Esophagus muscularis mucosa (tissue), 4 donors: ENCODE measurements around the gene RASD1. TPM values are rescaled to one million over a fixed set of nuclear protein-coding genes. Genes with fewer than 3 reads are reported as not detected.

Source experiments
- DNase-seq: peaks from one replicate; pipeline ENCODE4 v3.0.0-alpha.2; 2017; ENCODE audit errors: extremely low spot score
- H3K27ac ChIP-seq, 4 donors: fragments of 200-600 bp; sonication (generic); replicated peaks in 1 of 4; 1 replicate in 3 of 4; 2 replicates in 1 of 4; pipeline ENCODE4 v1.5.1; 2016 to 2019; ENCODE audit warnings: mild to moderate bottlenecking in 1 of 4
- H3K27me3 ChIP-seq, 4 donors: fragments of 200-600 bp; sonication (generic); one replicate each; pipeline versions ENCODE4 v1.5.1 to v1.6.0; 2016 to 2019
- H3K36me3 ChIP-seq, 4 donors: fragments of 200-600 bp; sonication (generic); one replicate each; pipeline ENCODE4 v1.5.1; 2016 to 2019
- H3K4me1 ChIP-seq, 4 donors: fragments of 200-600 bp; sonication (generic); one replicate each; pipeline ENCODE4 v1.5.1; 2016 to 2019
- H3K4me3 ChIP-seq, 4 donors: fragments of 200-600 bp; sonication (generic); 1 replicate in 2 of 4; 2 replicates in 2 of 4; pipeline ENCODE4 v1.5.1; 2016 to 2019; ENCODE audit warnings: mild to moderate bottlenecking in 4 of 4, moderate library complexity in 1 of 4
- H3K9me3 ChIP-seq, 4 donors: fragments of 200-600 bp; sonication (generic); 1 replicate in 3 of 4; 2 replicates in 1 of 4; pipeline ENCODE4 v1.5.1; 2016 to 2019
- CTCF ChIP-seq, 3 experiments: fragments of 200-600 bp in 2 of 3; fragments of 450-650 bp in 1 of 3; sonication (generic) in 2 of 3; IDR thresholded peaks; one replicate each; pipeline ENCODE4 v1.5.1; 2017 to 2019; ENCODE audit warnings: antibody characterized with exemption in 3 of 3, mild to moderate bottlenecking in 2 of 3, moderate library complexity in 1 of 3
- EP300 ChIP-seq: sonication (generic); formaldehyde crosslinking; IDR thresholded peaks from one replicate; pipeline ENCODE4 v1.6.1; 2017; ENCODE audit warnings: antibody characterized with exemption
- POLR2A ChIP-seq: fragments of 450-650 bp; IDR thresholded peaks from one replicate; pipeline ENCODE4 v1.6.1; 2017; ENCODE audit warnings: antibody characterized with exemption, moderate library complexity, mild to moderate bottlenecking, low read depth
- POLR2AphosphoS5 ChIP-seq, 2 donors: sonication (generic); formaldehyde crosslinking; IDR thresholded peaks; one replicate each; pipeline ENCODE4 v1.6.1; 2017; ENCODE audit warnings: antibody characterized with exemption in 2 of 2
- WGBS: methylation state at CpG from one replicate; pipeline ENCODE4 v1.1.5; 2018; 5-methylcytosine and 5-hydroxymethylcytosine counted together
- intact Hi-C: fragments of 100-400 bp; cut with DNase I; formaldehyde crosslinking; loops from one replicate; pipeline ENCODE4 v1.15.1; 2023
- total RNA-seq, 4 donors: library from RNA; depleted of rRNA; stranded (reverse); fragments of >200 nt; gene quantifications; one replicate each; pipeline versions ENCODE4 v1.1.0 to v1.2.1, GENCODE V29; 2016

The RASD1 gene
- total RNA-seq, 4 donors from 2014 or later: 5.0 to 17.9 (median 13.3) TPM

- intact Hi-C loops: no loop called here
- no peaks in the 10 kb centered on the region for H3K9me3 ChIP-seq
- H3K27me3 ChIP-seq: no peaks in the 10 kb centered on the region
- no peak overlapping the region for H3K27ac ChIP-seq
- peaks cover 0 to 6% (median 2%) of the 10 kb centered on the region in 4 donors for H3K36me3 ChIP-seq
- peaks cover 0 to 4% (median 0%) of the 10 kb centered on the region in 4 donors for H3K4me1 ChIP-seq
- DNase-seq: no peak
- whole genome bisulfite sequencing: 92% methylated on average over 9 of the region's 11 CpGs
- no peak for TF ChIP-seq EP300
- TF ChIP-seq POLR2AphosphoS5 (IDR thresholded peaks at IDR 0.05): no peak
- no peak for TF ChIP-seq CTCF (IDR thresholded peaks at IDR 0.05)
- no peak for TF ChIP-seq POLR2A
- no peak overlapping the region for H3K4me3 ChIP-seq
Observed at GRCh38 chr17:17508019-17508535, 11.9 kb upstream of the RASD1 start.

- H3K9me3 ChIP-seq: no peaks in the 10 kb centered on the region
- no peak overlapping the region for H3K27ac ChIP-seq
- DNase-seq: no peak
- H3K27me3 ChIP-seq: no peaks in the 10 kb centered on the region
- H3K4me1 ChIP-seq: peaks cover 0 to 4% (median 0%) of the 10 kb centered on the region in 4 donors
- intact Hi-C loops: no loop called here
- WGBS: 100% methylated on average over 7 of the region's 16 CpGs
- peaks cover 0 to 6% (median 2%) of the 10 kb centered on the region in 4 donors for H3K36me3 ChIP-seq
- H3K4me3 ChIP-seq: no peak overlapping the region
- TF ChIP-seq CTCF (IDR thresholded peaks at IDR 0.05) (no peak), POLR2A (no peak), EP300 (no peak), POLR2AphosphoS5 (IDR thresholded peaks at IDR 0.05) (no peak)
Observed at GRCh38 chr17:17507465-17508011, 11.3 kb upstream of the RASD1 start.

- no peak overlapping the region for H3K4me3 ChIP-seq
- no peak for DNase-seq
- peaks cover 0 to 6% (median 2%) of the 10 kb centered on the region in 4 donors for H3K36me3 ChIP-seq
- peaks cover 0 to 4% (median 0%) of the 10 kb centered on the region in 4 donors for H3K4me1 ChIP-seq
- H3K9me3 ChIP-seq: no peaks in the 10 kb centered on the region
- no peak overlapping the region for H3K27ac ChIP-seq
- no peaks in the 10 kb centered on the region for H3K27me3 ChIP-seq
- WGBS: 65% methylated on average over 10 of the region's 17 CpGs
- intact Hi-C loops: no loop called here
- no peak for TF ChIP-seq EP300
- no peak for TF ChIP-seq CTCF (IDR thresholded peaks at IDR 0.05)
- no peak for TF ChIP-seq POLR2A
- TF ChIP-seq POLR2AphosphoS5 (IDR thresholded peaks at IDR 0.05): no peak
Observed at GRCh38 chr17:17506893-17507464, 10.8 kb upstream of the RASD1 start.

GRCh38 chr17:17506181-17506741 lies 10.1 kb upstream of the RASD1 start:
- H3K36me3 ChIP-seq: peaks cover 0 to 6% (median 2%) of the 10 kb centered on the region in 4 donors
- 89% methylated on average over 16 of the region's 22 CpGs for whole genome bisulfite sequencing
- intact Hi-C loops: no loop called here
- peaks cover 0 to 4% (median 0%) of the 10 kb centered on the region in 4 donors for H3K4me1 ChIP-seq
- H3K27ac ChIP-seq: no peak overlapping the region
- no peaks in the 10 kb centered on the region for H3K27me3 ChIP-seq
- no peaks in the 10 kb centered on the region for H3K9me3 ChIP-seq
- H3K4me3 ChIP-seq: no peak overlapping the region
- no peak for DNase-seq
- TF ChIP-seq CTCF (IDR thresholded peaks at IDR 0.05) (no peak), EP300 (no peak), POLR2A (no peak), POLR2AphosphoS5 (IDR thresholded peaks at IDR 0.05) (no peak)
